ENCODE data around the gene AMN.
A peak's percentile ranks its signal among the peaks of the same experiment; 100 is the strongest.

DNA sequence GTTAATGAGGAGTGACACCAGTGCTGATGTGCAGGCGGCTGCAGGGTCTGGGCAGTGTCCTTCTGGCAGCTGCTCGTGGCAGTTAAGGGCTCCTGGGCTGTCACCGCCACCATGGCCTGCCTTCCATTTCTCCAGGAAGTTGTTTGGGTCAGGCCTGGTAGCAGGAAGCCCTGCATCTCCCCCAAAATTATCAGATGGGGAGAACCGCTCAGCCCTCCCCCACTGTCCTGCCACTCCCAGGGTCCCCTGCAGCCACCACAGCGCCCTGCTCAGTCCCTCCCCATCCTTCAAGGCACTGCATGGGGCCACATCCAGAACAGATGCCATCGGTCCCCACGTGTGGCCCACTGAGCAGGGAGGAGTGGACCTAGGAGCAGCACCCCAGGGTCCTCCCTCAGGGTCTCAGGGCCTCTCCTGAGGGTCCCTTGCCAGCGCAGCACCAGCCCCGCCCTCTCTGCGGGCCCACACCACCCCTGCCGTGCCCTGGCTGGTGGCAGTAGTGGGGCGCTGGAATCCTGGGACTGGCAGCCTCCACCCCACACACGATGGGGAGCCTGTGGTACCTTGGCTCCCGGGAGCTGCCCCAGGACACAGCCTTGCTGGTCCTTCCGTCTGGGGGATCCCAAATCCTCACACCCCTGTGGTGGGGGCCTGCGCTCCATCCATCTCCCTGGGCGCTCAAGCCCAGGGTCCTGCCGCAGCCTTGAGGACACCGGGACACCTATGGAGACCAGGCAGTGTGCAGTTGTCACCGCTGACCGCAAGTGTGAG is 10.3 kb upstream of the AMN start:
- TF ChIP-seq POLR2A (IDR thresholded peaks at IDR 0.05; ENCODE audit: low read depth, low read length), result peak; percentile 56; the same call in 1 of the 2 replicates
- TF ChIP-seq POLR2AphosphoS5 (IDR thresholded peaks at IDR 0.05; ENCODE audit: low read depth, low read length), result 0 out of 2 replicates have a peak, but pooled peaks have one; percentile 36

Data from GM12892 (cell line).